DND-41 (cell line): ENCODE results near the gene SH3GL3.

Experiments used
- EZH2 ChIP-seq: IDR thresholded peaks from 3 replicates; pipeline ENCODE4 v1.6.1; 2012; ENCODE audit warnings: borderline replicate concordance, low read depth, mild to moderate bottlenecking, moderate library complexity, low read length, inconsistent platforms; ENCODE audit not compliant: severe bottlenecking
- TF ChIP-seq, protein P1 (sequence below): IDR thresholded peaks from 2 replicates; pipeline ENCODE4 v1.5.1; 2012; ENCODE audit warnings: borderline replicate concordance, low read length, moderate library complexity, mild to moderate bottlenecking; ENCODE audit not compliant: poor library complexity, severe bottlenecking; ENCODE audit errors: extremely low read depth

DNA sequence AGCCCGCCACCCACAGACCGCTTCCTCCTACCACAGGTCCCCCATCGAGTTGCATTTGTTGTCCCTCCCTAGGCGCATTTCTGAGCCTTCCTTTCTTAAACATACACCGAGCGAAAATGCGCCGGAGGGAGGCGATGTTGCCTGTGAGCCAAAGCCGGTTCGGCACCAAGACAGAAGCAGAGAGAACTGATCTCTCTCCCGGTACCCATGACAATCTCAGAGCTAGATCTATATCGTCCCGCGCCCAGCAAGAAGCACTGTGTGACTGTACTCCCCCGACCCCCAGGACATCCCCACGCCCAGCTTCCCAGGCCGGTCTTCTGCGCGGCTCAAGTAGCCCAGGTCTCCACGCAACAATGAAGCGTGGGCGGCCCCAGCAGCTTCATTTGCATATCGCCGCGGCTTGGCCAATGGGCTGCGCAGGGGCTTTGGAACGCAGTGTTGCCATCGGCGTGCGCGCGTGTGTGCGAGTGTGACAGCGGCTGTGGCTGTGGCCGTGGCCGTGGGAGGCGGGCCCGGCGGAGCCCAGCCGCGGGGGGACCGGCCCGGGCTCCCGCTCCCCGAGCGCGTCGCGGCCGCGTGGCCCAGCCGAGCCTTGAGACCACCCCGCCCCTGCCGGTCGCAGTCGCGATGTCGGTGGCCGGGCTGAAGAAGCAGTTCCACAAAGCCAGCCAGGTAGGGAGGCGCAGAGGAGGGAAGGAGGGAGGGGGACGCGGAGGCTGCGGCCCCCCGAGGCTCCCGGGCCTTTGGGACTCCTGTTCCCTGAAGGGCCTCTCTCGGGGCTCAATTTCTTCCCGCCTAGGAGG lies at the start of gene SH3GL3:
- TF ChIP-seq, protein P1, sequence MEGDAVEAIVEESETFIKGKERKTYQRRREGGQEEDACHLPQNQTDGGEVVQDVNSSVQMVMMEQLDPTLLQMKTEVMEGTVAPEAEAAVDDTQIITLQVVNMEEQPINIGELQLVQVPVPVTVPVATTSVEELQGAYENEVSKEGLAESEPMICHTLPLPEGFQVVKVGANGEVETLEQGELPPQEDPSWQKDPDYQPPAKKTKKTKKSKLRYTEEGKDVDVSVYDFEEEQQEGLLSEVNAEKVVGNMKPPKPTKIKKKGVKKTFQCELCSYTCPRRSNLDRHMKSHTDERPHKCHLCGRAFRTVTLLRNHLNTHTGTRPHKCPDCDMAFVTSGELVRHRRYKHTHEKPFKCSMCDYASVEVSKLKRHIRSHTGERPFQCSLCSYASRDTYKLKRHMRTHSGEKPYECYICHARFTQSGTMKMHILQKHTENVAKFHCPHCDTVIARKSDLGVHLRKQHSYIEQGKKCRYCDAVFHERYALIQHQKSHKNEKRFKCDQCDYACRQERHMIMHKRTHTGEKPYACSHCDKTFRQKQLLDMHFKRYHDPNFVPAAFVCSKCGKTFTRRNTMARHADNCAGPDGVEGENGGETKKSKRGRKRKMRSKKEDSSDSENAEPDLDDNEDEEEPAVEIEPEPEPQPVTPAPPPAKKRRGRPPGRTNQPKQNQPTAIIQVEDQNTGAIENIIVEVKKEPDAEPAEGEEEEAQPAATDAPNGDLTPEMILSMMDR: no peak
- no peak for TF ChIP-seq EZH2
